Measurements from ENCODE around the gene ABHD17A.

DNA sequence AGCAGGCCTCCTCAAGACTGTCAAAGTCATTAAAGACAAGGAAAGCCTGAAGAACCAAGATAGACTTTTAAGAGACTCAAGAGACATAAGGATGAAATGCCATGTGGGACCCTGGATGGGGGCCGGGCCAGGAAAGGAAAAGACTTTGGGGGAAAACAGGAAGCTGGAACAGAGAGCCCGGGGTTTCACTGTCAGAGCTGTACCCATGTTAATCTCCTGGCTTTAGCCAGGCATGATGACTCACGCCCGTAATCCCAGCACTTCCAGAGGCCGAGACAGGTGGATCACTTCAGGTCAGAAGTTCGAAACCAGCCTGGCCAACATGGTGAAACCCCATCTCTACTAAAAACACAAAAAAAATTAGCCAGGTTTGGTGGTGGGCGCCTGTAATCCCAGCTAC is 16.3 kb downstream of the ABHD17A start:
- TF ChIP-seq, protein P1, sequence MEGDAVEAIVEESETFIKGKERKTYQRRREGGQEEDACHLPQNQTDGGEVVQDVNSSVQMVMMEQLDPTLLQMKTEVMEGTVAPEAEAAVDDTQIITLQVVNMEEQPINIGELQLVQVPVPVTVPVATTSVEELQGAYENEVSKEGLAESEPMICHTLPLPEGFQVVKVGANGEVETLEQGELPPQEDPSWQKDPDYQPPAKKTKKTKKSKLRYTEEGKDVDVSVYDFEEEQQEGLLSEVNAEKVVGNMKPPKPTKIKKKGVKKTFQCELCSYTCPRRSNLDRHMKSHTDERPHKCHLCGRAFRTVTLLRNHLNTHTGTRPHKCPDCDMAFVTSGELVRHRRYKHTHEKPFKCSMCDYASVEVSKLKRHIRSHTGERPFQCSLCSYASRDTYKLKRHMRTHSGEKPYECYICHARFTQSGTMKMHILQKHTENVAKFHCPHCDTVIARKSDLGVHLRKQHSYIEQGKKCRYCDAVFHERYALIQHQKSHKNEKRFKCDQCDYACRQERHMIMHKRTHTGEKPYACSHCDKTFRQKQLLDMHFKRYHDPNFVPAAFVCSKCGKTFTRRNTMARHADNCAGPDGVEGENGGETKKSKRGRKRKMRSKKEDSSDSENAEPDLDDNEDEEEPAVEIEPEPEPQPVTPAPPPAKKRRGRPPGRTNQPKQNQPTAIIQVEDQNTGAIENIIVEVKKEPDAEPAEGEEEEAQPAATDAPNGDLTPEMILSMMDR (conservative IDR thresholded peaks at IDR 0.05; ENCODE audit: low read depth, low read length): no peak
- no peak for TF ChIP-seq EZH2 (IDR thresholded peaks at IDR 0.05; ENCODE audit: low read length, unreplicated experiment)

All from PC-3 (cell line).